ENCODE results near the gene SLPI.

GRCh38 chr20:45226287-45226686 lies 28.1 kb downstream of the SLPI start:
- TF ChIP-seq CTCF (IDR thresholded peaks at IDR 0.05), result no peak
- TF ChIP-seq POLR2A (IDR thresholded peaks at IDR 0.05), result no peak
